HG02678 (cell line): ENCODE results near the gene DNAJB6.

Experiments
- ATAC-seq: cut with Tn5 transposase; IDR thresholded peaks from one replicate; pipeline ENCODE4 v1.9.1; 2021; ENCODE audit warnings: mild to moderate bottlenecking, moderate library complexity; ENCODE audit not compliant: unreplicated experiment

The DNAJB6 gene

DNA sequence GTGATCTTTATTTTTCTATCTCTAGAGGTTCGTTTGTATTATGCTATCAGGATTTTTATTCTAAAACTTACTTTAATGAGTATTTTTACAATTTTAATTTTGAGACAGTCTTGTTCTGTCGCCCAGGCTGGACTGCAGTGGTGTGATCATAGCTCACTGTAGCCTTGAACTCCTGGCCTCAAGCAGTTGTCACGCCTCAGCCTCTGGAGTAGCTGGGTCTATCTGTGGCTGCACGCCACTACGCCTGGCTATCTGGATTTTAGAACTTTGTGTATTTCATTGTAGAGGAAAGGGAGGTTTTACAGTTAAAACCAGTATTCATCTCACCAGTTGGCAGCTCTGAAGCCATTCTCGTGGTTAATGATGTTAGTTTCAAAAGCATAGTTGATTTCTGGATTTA, 25.9 kb downstream of the DNAJB6 start:
- ATAC-seq, result no peak

DNA sequence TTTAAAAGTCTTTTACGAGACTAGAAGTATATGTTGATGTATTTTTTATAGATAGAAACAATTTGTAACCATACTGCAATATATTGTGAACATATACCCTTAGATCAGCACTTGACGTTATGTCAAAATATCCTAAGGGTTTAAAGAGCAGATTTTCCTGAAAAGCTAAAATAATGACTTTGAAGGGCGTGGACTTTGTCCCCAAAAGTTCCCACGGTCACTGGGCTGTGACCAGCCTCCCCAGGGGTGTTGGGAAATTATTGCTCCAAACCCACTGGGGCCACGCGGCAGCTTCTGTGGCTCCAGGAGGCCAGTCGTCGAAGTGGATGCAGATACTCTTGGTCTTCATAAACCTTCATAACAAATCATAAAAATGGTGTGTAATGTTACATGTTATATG, 29.9 kb downstream of the DNAJB6 start:
- no peak for ATAC-seq

DNA sequence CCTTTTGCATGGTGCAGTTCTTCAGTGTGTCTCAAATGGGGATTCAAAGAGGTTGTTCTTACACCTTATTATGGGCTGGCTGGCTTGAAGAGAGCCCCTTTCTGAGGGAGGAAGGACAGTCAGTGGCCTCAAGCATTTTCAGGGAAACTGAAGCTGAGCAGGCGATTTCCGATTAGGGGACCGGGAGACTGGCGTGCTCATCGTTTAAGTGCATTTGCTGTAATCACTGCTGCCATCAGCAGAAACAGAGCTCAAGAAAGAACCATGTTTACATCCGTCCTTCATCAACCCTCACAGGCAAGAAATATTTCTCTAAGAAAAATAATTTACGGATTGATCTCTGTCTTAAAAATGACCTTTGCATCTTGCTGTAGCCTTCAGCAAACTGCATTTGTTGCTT, 32.2 kb downstream of the DNAJB6 start:
- ATAC-seq, result no peak

DNA sequence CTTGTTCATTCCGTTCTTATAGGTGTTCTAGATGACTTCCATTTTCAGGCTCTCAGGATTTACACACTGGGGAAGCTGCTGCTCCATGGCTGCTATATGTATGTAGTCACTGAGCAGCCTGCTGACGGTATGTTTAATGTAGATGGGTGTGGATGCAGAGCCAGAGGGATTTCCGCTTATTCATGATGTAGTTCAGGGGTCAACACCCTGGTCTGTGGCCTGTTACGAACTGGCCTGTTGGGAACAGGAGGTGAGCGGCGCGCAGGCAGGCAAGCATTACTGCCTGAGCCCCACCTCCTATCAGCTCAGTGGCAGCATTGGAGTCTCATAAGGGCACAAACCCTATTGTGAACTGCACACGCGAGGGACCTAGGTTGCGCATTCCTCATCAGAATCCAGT, 33.9 kb downstream of the DNAJB6 start:
- ATAC-seq, result no peak

DNA sequence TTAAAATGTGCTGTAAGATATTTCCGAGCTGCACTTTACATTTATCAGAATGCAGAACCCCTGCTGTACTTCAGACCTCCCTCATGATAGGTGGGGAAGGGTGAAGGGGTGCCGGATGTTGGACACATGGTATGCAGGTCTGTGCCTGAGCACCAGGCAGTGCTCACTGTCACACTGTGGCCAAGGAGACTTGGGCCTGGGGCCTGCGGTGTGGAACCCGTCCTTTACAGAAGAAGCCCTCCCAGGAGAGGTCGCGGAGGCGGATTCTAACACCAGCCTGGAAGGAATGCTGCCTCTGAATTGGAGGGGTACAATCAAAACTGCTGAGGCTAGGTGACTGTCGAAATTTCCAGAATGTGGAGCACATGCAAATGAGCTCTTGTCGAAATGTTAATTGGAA, 34.5 kb downstream of the DNAJB6 start:
- ATAC-seq, result no peak

DNA sequence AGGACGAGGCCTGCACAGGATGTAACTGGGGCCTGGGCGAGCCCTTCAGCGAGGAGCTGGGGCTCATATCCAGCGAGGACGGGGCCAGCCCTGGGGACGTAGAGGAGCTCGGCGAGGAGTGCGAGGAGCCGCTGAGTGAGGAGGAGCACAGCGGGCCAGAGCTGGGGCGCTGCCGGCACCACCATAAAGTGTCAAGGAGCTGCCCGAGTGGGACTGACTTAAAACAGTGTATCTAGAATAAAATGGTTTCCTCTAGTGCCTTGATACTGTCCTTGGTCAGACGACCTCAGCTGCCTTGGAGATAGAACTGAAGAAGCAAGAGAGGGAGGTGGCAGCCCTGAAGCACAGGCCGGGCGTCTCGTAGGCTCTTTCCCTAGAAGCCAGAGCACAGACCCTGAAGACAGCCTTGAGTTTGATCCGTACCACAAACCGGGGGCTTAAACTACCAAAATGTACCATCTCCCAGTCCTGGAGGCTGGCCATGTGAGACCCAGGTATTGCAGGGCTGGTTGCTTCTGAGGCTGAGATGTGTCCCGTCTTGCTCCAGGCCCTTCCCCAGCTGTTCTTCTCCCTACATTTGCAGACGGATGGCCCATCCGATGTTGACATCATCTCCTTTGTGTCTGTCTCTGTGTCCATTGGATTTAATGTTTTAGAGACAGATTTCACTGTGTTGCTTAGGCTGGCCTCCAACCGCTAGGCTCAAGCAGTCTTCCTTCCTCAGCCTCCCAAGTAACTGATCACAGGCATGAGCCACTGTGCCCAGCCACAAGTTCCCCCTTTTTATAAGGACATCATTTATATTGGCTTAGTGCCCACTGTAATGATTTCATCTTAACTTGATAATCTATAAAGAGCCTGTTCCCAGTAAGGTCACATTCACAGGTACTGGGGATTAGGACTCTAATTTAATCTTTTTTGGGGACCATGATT, 35.8 kb downstream of the DNAJB6 start:
- ATAC-seq, result no peak

DNA sequence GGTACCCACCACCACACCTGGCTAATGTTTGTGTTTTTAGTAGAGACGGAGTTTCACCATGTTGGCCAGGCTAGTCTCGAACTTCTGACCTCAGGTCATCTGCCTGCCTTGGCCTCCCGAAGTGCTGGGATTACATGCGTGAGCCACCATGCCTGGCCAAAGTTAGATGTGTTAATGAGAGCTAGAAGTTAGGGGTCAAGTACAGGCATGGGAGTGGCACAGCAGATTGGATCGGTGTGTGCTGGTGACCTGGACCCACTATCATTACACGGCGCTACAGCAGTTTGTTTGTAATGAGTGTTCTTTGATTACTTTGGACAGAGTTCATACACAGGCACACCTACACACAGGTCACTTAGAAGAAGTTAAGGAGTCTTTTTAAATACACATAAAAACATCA, 36.7 kb downstream of the DNAJB6 start:
- no peak for ATAC-seq

DNA sequence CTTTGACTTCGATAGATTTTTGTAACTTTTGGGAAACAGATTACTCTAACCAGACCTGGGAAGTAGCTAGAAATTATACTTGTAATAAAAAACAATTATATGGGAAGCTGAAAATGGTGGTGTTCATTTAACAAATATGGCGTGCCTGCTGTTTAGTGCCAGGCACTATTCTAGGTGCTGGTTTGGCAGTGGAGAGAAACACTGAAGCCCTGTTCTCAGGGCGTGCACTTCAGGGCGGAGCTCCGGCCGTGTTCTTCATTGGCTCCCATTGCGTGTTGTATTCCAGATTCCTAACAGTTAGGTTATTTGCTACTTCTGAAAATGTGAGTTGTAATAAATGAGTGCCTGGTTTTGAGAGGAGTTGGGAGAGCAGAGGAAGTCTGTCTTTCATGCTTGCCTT, 38.6 kb downstream of the DNAJB6 start:
- ATAC-seq, result no peak

DNA sequence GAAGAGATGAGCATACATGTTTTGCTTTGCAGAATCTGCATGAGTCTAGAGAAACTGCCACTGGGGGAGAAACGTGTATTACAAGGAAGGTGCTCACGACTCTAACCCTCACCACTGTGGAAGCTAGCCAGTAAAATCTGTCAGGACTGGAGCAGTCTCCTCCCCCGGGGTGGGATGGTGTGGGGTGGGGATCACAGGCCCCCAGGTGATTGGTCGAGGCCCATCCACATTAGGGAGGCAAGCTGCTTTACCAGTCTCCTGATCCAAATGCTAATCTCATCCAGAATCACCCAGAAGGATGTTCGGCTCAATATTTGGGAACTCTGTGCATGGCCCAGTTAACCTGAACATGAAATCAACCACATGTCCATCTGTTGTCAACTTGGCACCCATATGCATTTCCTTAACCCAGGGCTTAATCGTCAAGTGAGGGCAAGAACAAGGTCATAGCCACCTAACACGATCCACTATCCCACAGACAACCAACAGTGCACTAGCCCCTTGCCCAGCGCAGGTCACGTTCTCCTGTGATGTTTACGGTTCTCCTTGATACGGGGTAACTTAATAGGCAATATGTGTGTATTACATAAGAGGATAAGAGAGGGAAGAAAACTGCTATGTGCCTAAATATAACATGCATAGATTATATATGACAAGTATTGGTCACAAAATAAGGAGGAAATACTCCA, 40.8 kb downstream of the DNAJB6 start:
- no peak for ATAC-seq

DNA sequence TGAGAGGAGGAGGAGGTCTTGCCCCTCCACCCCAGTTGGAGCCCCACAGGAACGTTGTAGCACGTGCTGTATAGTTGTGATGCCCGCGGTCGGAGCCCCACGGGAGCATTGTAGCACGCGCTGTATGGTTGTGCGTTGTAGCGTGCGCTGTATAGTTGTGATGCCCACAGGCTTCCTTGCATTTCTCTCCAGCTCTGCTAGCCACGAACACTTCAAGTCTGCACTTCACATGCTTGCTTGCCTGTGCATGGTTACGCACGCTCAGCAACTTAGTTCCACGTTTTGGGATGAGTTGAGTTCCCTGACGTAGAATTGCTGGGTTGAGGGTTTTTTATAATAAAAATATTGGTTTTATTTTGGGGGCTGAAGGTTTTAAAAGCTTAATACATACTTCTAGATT, 41.6 kb downstream of the DNAJB6 start:
- no peak for ATAC-seq

DNA sequence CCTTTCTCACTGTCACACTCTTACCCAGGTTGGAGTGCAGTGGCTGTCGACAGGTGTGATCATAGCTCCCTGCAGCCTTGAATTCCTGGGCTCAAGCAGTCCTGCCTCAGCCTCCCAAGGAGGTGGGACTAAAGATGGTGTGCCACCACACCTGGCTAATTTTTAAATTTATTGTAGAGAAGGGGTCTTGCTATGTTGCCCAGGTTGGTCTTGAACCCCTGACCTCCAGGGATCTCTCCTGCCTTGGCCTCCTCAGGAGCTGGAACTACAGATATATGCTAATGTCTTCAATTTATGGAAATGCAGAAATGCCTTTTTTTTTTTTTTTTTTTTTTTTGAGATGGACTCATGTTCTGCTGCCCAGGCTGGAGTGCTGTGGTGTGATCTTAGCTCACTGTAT, 42.7 kb downstream of the DNAJB6 start:
- no peak for ATAC-seq

DNA sequence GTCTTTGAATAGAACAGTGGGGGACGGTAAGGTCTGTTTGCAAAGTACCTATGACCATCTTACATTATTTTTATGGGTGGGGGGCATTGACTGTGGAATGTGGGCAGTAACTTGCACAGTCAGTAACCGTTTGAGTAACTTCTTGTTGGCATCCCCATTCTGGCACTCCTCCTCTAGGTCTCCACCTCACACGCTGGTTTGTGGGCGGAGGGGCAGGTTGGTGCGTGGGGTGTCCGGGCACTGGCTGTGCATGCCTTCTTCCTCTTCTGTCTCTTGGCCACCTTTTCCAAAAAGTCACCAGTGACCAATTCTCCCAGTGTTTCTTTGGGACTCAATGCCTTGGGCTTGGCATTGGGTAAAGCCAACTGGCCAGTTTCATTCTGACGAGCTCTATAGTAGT, 43.6 kb downstream of the DNAJB6 start:
- ATAC-seq, result no peak

DNA sequence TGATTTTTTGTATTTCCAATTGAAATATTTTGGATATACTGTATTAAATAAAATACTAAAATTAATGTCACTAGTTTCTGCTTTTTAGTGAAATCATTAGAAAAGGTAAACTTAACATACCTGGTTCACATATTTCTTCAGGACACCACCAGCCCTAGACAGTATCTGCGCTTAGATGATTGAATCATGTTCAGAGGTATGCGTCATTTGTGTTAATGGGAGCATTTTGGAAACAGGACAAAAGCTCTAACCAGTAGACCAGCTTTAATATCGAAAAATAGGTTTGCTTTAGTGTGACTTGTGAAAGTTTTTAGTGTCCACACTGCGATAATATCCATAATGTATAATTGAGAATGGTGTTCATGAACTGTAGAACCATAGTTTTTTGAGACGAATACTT, 47.1 kb downstream of the DNAJB6 start:
- ATAC-seq, result no peak

DNA sequence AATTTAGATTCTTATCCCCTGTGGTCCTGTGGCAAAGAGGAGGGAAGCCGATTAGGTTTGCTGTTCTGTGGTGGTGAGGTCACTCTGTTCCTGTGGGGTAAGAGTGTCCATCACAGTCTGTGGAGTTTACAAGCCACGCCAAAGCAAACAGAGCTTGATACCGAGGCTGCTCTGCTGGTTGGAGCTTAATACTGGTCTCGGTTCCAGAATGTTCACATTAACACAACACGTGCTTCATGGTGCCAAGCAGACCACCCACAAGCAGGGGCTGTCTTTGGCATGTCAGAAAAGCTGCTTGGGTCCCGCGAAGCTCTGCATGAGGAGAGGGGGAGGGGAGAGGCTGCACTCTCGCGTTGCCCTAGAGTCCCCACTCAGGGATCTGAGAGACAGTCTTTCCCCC, 47.5 kb downstream of the DNAJB6 start:
- no peak for ATAC-seq

DNA sequence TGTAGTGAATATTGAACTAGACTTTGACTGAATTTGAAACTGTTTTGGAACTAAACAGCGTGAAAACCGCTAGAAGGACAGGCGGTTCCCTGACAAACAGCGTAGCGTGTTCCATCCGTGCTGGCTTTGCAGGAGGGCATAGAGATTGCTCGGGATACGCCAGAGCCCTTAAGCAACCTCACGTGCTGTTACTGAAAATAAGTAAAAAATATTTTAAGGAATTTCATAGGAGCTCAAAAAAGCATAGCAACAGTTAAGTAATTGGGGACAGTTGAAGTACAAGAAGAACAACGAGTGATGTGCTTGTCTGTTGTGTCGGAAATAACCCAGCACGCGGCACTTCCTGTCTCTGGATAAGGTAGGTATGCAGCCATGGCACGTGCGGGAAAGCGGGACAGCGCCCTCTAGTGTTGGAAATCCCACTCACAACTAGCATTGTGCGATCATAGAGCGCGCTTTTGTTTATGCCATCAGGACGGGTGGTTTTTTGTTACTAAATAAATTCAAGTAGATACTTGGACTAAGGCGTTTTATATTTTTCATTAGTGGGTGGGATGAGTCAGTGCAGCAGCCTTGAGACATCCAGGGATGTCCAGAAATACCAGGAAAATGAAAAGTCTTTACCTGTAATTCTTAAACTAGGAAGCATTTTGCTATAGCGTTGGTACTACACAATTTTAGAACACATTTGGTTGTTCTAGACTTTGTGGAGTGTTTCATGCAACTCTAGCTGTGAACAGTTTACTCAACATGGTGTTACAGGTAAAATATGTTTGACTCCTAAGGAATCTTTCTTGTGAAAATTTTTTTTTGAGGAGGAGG, 50.4 kb downstream of the DNAJB6 start:
- peak; percentile 95 for ATAC-seq

DNA sequence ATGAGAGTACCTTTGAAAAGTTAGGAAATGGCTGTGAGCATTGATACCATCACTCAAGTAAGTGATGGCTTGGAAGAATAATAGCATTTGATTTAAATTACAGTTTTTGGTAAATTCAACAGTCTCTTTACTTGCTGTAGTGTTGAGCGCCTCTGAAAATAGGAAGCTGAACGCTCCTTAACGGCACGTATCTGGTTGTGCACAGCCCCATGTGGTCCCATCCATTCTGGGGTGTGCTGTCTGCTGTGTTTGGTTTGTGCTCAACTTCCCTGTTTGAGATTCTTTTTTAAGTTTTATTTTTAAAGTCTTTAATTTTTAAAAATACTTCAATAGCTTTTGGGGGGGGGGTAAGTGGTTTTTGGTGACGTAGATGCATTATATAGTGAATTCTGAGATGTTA, 51.5 kb downstream of the DNAJB6 start:
- ATAC-seq, result no peak

DNA sequence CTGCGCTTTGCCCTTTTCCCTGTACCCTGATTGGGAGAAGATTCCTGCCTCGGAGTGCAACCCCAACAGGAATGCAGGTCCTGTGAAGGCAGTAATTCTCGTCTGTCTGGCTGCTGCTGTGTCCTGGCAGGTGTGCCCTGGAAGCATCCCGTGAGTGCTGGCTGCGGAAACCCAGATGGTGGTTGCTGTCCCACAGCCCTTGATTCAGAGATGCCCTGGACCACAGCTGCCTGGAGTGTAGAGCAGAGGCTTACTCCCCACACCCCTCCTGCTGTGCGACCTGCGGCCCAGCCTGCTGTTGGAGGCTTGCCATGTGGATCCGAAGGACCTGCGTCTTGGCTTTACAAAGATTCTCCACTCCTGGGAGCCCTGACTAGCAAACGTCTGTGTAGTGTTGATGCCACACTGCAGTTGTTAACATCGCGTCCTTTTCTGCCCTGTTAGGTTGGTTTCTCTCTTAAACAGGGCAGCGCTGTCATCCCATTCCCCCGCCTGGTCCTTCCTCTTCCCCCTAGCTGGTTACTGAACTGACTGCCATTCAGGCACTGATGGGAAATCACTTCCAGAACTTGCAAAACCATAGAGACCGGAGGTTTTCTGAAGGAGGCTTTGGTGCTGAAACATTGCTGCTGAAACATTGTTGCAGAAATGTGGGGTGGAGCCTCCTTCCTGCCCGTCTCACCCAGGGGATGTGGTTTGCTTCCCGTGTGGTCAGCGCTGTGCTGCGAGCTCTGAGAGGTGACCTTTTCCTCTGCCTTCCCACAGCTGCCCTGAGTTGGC, 53.3 kb downstream of the DNAJB6 start:
- no peak for ATAC-seq

DNA sequence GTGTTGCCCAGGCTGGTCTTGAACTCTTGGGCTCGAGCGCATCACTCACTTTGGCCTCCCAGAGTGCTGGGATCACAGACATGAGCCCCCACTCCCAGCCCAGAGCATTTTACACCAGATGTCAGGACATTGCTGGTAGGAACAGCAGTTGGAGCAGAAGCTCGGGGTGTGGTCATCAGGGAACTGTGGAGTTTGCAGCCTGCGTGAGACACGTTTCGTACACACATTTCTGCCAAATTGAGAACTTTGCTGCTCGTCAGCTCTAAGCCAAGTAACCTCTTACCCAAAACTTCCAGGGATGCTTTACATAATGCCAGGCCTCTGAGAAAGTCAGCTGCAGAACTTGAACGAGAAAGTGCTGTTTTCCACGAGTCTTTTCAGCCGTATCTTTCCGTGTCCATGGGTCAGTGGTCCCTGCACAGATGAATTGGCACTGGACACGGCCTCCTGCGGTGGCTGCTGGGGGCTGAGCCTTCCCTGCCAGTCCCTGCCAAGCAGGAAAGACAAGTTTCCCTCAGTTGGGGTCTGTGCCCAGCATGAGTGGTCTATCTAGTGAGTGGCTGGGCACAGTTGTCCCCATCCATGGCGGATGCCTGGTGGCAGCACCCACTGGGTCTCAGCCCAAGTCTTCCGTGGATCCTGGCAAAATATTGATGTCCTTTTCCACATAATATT, 54.4 kb downstream of the DNAJB6 start:
- no peak for ATAC-seq

DNA sequence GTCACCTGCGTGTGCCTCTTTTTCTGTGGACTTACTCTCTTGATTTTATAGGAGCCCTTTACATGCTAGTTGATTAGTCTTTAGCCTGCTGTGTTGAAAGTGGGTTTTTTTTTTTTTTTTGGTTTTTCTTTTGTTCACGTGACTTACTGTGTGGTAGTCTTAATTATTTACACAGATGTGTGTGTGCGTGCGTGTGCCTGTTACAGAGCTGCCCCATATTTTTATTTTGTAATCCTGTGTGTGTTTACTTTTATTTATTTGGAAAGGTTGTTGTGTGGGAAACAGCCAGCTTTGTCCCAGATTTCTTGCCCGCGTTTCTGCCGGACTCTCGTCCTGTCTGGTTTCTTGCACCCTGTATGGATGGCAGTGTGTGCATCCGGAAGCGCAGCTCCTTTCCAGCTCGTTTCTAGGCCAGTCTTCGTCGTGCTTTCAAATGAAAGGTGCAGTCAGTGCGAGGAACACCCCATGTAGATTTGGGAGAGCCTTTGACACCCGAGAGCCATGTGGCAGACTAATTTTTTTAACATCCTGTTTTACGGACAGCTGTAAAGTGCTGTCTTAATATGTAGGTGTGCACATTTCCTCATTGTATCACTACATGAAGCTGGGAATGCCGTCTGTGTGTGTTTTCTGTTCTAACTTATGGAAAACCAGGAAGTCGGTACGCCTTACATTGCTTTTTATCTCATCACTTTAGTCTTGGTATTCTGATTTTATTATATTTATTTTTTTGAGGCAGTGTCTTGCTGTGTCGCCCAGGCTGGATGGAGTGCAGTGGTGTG, 55.6 kb downstream of the DNAJB6 start:
- no peak for ATAC-seq
